ENCODE data around the gene TIMM17B.

Gene TIMM17B

DNA sequence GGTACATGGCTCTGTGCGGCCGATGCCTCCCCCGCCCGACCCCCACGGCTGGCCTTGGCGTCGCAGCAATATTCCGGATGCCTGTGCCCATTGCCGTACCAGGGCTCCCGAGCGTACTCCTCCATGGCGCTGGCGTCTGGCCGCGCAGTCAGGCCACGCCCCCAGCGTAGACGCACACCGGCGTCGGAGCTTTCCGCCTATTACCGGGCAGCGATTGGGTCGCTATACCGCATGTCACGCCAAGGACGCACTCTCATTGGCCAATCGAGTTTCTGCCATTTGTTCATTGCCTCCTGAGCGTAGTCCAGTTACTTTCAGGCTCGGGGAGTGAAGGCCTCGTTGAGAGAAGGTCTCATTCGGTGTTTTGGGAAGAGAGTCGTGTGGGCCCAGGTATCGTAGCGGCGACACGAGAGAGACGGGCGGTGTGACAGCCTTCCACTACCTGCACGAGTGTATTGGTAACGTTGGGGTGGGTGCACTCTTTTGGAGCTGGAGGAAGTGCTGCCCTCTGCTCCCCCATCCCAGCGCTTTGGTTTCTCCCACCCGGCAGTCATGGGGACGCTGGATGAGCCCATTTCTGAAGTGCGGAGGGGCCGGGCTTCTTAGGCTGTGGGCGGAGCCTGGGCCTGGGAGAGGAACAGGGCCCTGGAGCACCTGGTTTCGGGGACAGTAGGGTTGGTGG lies at the start of gene TIMM17B, which contains the start of gene PQBP1:
TSS of gene TIMM17B (minus strand) at position 144 of the 682 bp plus-strand sequence. CDS start at position 125, 19 bp downstream.
TSS of gene PQBP1 (plus strand) at position 306 of the 682 bp plus-strand sequence. CDS start 580 bp downstream, outside the sequence.
- TF ChIP-seq, protein P1, sequence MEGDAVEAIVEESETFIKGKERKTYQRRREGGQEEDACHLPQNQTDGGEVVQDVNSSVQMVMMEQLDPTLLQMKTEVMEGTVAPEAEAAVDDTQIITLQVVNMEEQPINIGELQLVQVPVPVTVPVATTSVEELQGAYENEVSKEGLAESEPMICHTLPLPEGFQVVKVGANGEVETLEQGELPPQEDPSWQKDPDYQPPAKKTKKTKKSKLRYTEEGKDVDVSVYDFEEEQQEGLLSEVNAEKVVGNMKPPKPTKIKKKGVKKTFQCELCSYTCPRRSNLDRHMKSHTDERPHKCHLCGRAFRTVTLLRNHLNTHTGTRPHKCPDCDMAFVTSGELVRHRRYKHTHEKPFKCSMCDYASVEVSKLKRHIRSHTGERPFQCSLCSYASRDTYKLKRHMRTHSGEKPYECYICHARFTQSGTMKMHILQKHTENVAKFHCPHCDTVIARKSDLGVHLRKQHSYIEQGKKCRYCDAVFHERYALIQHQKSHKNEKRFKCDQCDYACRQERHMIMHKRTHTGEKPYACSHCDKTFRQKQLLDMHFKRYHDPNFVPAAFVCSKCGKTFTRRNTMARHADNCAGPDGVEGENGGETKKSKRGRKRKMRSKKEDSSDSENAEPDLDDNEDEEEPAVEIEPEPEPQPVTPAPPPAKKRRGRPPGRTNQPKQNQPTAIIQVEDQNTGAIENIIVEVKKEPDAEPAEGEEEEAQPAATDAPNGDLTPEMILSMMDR (conservative IDR thresholded peaks at IDR 0.05) = no peak
- peak; percentile 26; the same call in 1 of the 2 replicates for TF ChIP-seq ZFX (IDR thresholded peaks at IDR 0.05)
- peak within 1 kb of the TSS; percentile 98 for H3K27ac ChIP-seq

DNA sequence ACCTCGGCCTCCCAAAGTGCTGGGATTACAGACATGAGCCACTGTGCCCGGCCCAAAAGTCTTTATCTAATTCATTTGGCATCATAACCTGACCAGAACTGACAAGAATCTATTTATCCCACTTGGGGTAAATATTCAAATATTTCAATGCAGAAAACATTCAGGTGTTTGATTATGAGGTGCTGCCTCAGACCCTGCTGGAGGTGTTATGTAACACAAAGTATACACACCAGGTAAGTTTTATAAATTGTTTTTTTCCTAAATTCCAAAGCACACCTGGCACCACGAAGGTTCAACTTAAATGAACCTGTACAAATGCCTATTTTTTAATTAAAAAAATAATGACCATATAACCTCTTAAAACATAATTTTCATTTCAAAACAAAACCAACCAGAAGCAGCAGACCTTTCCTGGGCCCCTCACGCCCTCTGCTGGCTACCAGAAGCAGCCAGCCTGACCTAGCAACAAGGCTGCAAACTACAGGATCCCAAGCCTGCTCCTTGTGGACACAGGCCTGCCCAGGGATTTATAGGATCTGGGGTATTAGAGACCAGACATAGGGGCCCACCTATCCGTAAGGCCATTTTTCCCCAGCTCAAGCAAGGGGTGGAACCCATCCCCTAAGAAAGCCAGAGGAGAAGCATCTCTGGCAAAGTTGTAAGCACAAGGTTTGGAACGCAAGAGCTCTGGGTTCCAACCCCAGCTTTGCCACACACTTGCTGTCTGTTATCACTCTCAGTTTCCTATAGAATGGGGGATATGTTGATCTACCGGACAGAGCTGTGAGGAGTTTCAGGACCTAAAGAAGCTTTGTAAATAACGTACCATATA lies 48.2 kb upstream of the TIMM17B start:
- TF ChIP-seq, protein P1 (conservative IDR thresholded peaks at IDR 0.05) = peak; percentile 83
- TF ChIP-seq ZFX (IDR thresholded peaks at IDR 0.05) = no peak
- no peak overlapping the region for H3K27ac ChIP-seq

DNA sequence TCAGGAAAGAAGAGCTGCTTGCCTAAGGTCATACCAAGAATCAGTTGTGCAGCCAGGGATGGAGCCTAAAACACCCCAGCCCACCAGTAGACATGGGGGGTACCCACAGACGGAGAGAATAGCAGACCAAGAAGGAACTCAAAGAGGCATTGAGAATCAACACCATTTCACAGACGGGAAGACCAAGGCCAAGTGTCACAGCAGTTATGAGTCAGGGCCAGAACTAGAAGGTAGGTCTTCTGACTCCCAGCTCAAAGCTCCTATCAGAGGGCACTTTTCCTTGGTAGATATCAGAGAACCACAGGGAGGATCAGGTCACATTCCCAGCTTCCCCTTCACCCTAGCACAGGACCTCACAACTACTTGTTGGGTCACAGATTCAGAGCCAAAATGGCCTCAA lies 45.3 kb upstream of the TIMM17B start:
- TF ChIP-seq, protein P1 (conservative IDR thresholded peaks at IDR 0.05) = no peak
- TF ChIP-seq ZFX (IDR thresholded peaks at IDR 0.05) = no peak

DNA sequence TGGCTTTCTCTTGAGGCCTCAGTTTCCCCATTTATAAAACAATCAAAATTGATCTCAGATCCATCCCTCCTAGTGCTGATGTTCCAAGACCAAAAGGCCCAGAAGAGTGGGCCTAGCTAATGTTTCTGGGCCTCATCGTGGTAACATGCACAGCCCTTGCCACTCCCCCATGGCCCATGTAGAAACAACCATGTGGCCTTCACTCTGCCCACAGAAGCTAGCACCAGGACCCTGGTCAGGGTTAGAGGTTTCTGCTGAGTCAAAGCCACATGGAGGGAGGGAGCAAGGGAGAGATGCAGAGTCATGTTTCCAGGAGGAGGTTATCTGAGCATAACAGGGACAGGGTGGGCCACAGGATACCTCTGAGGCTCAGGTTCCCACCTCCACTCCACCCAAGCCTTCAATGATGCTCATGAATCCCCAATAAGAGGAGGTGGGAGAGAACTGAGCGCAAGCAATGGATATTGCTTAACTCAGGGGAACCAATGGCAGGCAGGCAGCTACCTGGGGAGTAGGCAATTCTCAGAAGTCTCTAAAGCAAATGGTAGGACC lies 42.9 kb upstream of the TIMM17B start:
- TF ChIP-seq, protein P1 (conservative IDR thresholded peaks at IDR 0.05) = no peak
- no peak for TF ChIP-seq ZFX (IDR thresholded peaks at IDR 0.05)
- H3K27ac ChIP-seq = no peak overlapping the region

More for the DNA sequence above, 45.3 kb upstream of the TIMM17B start:
- no peak overlapping the region for H3K27ac ChIP-seq

DNA sequence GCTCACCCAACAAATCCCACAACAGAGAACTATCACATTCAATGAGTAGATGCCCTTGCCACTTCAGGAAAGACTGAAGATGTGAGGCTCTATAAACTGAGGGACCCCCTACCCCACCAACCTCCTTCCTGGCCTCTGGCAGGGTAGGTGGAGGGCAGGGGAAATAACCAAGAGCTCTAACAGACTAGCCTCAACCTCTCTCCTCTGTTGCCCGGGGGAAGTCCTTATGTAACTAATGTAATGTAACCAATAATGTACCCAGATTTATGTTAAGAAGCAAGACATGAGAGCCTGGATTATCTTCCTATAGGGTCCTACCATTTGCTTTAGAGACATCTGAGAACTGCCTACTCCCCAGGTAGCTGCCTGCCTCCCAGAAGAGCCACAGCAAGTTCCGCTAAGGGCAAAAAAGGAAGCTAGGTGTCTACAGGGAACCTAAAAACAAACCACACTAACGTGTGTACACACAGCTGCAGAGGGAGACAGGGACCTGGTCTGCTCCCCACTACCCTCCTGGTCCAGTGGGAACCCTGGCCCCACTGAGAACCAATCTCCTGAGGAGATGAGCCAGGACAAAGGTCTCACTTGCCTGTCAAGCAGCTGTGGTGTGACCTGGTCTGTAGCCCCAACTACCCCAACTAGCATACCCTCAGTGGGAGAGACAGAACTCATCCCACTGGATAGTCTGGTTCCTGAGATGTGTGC lies 42.1 kb upstream of the TIMM17B start:
- TF ChIP-seq, protein P1 (conservative IDR thresholded peaks at IDR 0.05) = no peak
- H3K27ac ChIP-seq = no peak overlapping the region

DNA sequence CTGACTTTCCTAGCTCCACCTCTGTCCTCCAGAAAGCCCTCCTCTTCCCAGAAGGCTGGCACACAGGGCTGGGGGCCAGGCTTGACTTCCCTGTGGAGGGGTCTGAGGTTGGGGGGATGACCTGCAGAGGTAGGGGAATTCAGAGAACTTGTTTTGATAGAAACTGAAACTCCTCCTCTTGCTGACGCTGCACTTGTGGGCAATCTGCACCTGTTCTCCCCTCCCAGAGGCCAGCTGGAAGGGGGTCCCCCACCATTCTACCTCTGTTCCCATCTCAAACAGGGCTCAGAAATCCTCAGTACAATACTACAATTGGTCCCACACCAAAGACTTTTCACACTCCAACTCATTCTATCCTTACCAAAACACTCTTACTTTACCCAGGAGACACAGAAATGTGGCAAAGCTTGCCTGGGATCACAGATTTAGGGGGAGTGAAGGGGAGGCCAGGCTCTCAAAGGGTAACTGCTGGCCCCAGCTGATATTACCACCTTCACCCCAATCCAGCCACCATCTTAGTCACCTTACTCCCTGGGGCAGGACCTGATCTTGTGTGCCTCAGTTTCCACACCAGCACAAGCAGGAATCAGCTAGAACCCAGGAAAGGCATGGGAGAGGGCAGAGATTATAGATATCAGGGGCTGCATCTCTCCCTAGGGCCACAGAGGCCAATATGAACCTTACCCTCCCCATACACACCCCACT lies 41.3 kb upstream of the TIMM17B start:
- no peak for TF ChIP-seq ZFX (IDR thresholded peaks at IDR 0.05)
- TF ChIP-seq, protein P1 (conservative IDR thresholded peaks at IDR 0.05) = no peak
- H3K27ac ChIP-seq = no peak overlapping the region

Data from C4-2B (cell line).